Stimulated activated naive CD8-positive, alpha-beta T cell treated with anti-CD3 and anti-CD28 coated beads, Interleukin-15, Interleukin-2, amounts not matched to agents 100 ng/mL and 50 ng/mL, for 24 hours (primary cell): Measurements from ENCODE around the gene ZSCAN22.
"Not testable (repeated sequence)": the region's sequence is repeated elsewhere in the genome, so short reads cannot be mapped to it uniquely, and the experiment has no call there.

ENCODE experiments used
- H3K27ac Mint-ChIP-seq: one replicate; pipeline ENCODE4 v1.8.0; 2021; ENCODE audit warnings: mild to moderate bottlenecking, mixed read lengths
- H3K27me3 Mint-ChIP-seq: one replicate; pipeline ENCODE4 v1.8.0; 2021; ENCODE audit warnings: mixed read lengths
- H3K36me3 Mint-ChIP-seq: one replicate; pipeline ENCODE4 v1.8.0; 2021; ENCODE audit warnings: low read depth, mixed read lengths
- H3K4me1 Mint-ChIP-seq: one replicate; pipeline ENCODE4 v1.8.0; 2021; ENCODE audit warnings: low read depth, mixed read lengths
- H3K4me3 Mint-ChIP-seq: one replicate; pipeline ENCODE4 v1.8.0; 2021; ENCODE audit warnings: mild to moderate bottlenecking, mixed read lengths
- H3K9me3 Mint-ChIP-seq: one replicate; pipeline ENCODE4 v1.8.0; 2021; ENCODE audit warnings: mixed read lengths

The ZSCAN22 gene

GRCh38 chr19:58367698-58368454 lies 41.1 kb downstream of the ZSCAN22 start:
- H3K4me1 Mint-ChIP-seq: peaks cover 1% of the 10 kb centered on the region
- H3K27me3 Mint-ChIP-seq: no peaks in the 10 kb centered on the region
- no peak overlapping the region for H3K27ac Mint-ChIP-seq
- H3K4me3 Mint-ChIP-seq: no peak overlapping the region
- H3K36me3 Mint-ChIP-seq: no peaks in the 10 kb centered on the region
- no peaks in the 10 kb centered on the region for H3K9me3 Mint-ChIP-seq

GRCh38 chr19:58368561-58369360 lies 42.0 kb downstream of the ZSCAN22 start:
- Mint-ChIP-seq H3K27ac (no peak overlapping the region), H3K4me1 (no peaks in the 10 kb centered on the region), H3K36me3 (no peaks in the 10 kb centered on the region), H3K4me3 (no peak overlapping the region), H3K9me3 (no peaks in the 10 kb centered on the region), H3K27me3 (no peaks in the 10 kb centered on the region)

- H3K27ac Mint-ChIP-seq: no peak overlapping the region
- H3K4me3 Mint-ChIP-seq: no peak overlapping the region
- H3K36me3 Mint-ChIP-seq: no peaks in the 10 kb centered on the region
- peaks cover 4% of the 10 kb centered on the region for H3K4me1 Mint-ChIP-seq
- H3K9me3 Mint-ChIP-seq: no peaks in the 10 kb centered on the region
- no peaks in the 10 kb centered on the region for H3K27me3 Mint-ChIP-seq
Observed at GRCh38 chr19:58372311-58373133, 45.7 kb downstream of the ZSCAN22 start.

GRCh38 chr19:58374200-58374599 lies 47.4 kb downstream of the ZSCAN22 start:
- Mint-ChIP-seq H3K4me3 (no peak overlapping the region), H3K36me3 (no peaks in the 10 kb centered on the region), H3K27ac (no peak overlapping the region), H3K27me3 (no peaks in the 10 kb centered on the region), H3K9me3 (no peaks in the 10 kb centered on the region), H3K4me1 (peaks cover 4% of the 10 kb centered on the region)

- not testable (repeated sequence) for H3K27ac Mint-ChIP-seq, H3K4me3 Mint-ChIP-seq, H3K27me3 Mint-ChIP-seq, H3K36me3 Mint-ChIP-seq, H3K9me3 Mint-ChIP-seq
- H3K4me1 Mint-ChIP-seq: peaks cover 16% of the 10 kb centered on the region
Observed at GRCh38 chr19:58376724-58377123, 49.9 kb downstream of the ZSCAN22 start.

- Mint-ChIP-seq H3K4me1 (peaks cover 18% of the 10 kb centered on the region), H3K27ac (peak overlapping the region; percentile 99), H3K36me3 (peaks cover 4% of the 10 kb centered on the region), H3K4me3 (peak overlapping the region; percentile 100), H3K27me3 (no peaks in the 10 kb centered on the region), H3K9me3 (no peaks in the 10 kb centered on the region)
Observed at GRCh38 chr19:58379246-58379645, 52.5 kb downstream of the ZSCAN22 start.

- Mint-ChIP-seq H3K27me3 (no peaks in the 10 kb centered on the region), H3K27ac (peak overlapping the region; percentile 99), H3K36me3 (peaks cover 4% of the 10 kb centered on the region), H3K4me3 (peak overlapping the region; percentile 100), H3K4me1 (peaks cover 17% of the 10 kb centered on the region), H3K9me3 (no peaks in the 10 kb centered on the region)
Observed at GRCh38 chr19:58380037-58380661, 53.4 kb downstream of the ZSCAN22 start.

- H3K27me3 Mint-ChIP-seq: no peaks in the 10 kb centered on the region
- H3K4me3 Mint-ChIP-seq: peak within 1 kb of the TSS; percentile 100
- H3K9me3 Mint-ChIP-seq: no peaks in the 10 kb centered on the region
- peaks cover 4% of the 10 kb centered on the region for H3K36me3 Mint-ChIP-seq
- H3K27ac Mint-ChIP-seq: peak within 1 kb of the TSS; percentile 99
- peaks cover 23% of the 10 kb centered on the region for H3K4me1 Mint-ChIP-seq
Observed at GRCh38 chr19:58380662-58381459, 54.1 kb downstream of the ZSCAN22 start, which contains the start of gene ZNF837. TSS of gene ZNF837 (minus strand) at chr19:58381030. CDS start at chr19:58369332, 11,698 bp downstream.

GRCh38 chr19:58381460-58382212 lies 54.8 kb downstream of the ZSCAN22 start:
- Mint-ChIP-seq H3K27me3 (no peaks in the 10 kb centered on the region), H3K9me3 (no peaks in the 10 kb centered on the region), H3K4me3 (peak overlapping the region; percentile 100), H3K27ac (peak overlapping the region; percentile 86), H3K4me1 (peaks cover 23% of the 10 kb centered on the region), H3K36me3 (peaks cover 4% of the 10 kb centered on the region)

- H3K4me1 Mint-ChIP-seq: peaks cover 37% of the 10 kb centered on the region
- H3K9me3 Mint-ChIP-seq: no peaks in the 10 kb centered on the region
- H3K4me3 Mint-ChIP-seq: peak overlapping the region; percentile 4
- H3K27ac Mint-ChIP-seq: no peak overlapping the region
- H3K36me3 Mint-ChIP-seq: peaks cover 17% of the 10 kb centered on the region
- no peaks in the 10 kb centered on the region for H3K27me3 Mint-ChIP-seq
Observed at GRCh38 chr19:58382997-58383603, 56.3 kb downstream of the ZSCAN22 start.

- no peaks in the 10 kb centered on the region for H3K27me3 Mint-ChIP-seq
- no peaks in the 10 kb centered on the region for H3K9me3 Mint-ChIP-seq
- peak overlapping the region; percentile 97 for H3K4me3 Mint-ChIP-seq
- peak overlapping the region; percentile 97 for H3K27ac Mint-ChIP-seq
- peaks cover 45% of the 10 kb centered on the region for H3K4me1 Mint-ChIP-seq
- peaks cover 32% of the 10 kb centered on the region for H3K36me3 Mint-ChIP-seq
Observed at GRCh38 chr19:58385313-58385890, 58.6 kb downstream of the ZSCAN22 start.

- Mint-ChIP-seq H3K9me3 (no peaks in the 10 kb centered on the region), H3K4me1 (peaks cover 50% of the 10 kb centered on the region), H3K36me3 (peaks cover 38% of the 10 kb centered on the region), H3K4me3 (peak overlapping the region; percentile 97), H3K27me3 (no peaks in the 10 kb centered on the region), H3K27ac (peak overlapping the region; percentile 97)
Observed at GRCh38 chr19:58385891-58386575, 59.2 kb downstream of the ZSCAN22 start.
